Activated naive CD8-positive, alpha-beta T cell treated with anti-CD3 and anti-CD28 coated beads, Interleukin-2, amount 50 U/mL, for 16 hours (primary cell): ENCODE results near the gene ZC3H4.
"Not testable (repeated sequence)": the region's sequence is repeated elsewhere in the genome, so short reads cannot be mapped to it uniquely, and the experiment has no call there.

ENCODE experiments used
- DNase-seq: peaks from one replicate; pipeline ENCODE4 v3.0.0-alpha.2; 2020; ENCODE audit warnings: low read depth, low spot score

Gene ZC3H4

GRCh38 chr19:47107953-47108746, 5.4 kb downstream of the ZC3H4 start:
- no peak for DNase-seq

- no peak for DNase-seq
These were observed 6.2 kb downstream of the ZC3H4 start for GRCh38 chr19:47107202-47107952.

DNA sequence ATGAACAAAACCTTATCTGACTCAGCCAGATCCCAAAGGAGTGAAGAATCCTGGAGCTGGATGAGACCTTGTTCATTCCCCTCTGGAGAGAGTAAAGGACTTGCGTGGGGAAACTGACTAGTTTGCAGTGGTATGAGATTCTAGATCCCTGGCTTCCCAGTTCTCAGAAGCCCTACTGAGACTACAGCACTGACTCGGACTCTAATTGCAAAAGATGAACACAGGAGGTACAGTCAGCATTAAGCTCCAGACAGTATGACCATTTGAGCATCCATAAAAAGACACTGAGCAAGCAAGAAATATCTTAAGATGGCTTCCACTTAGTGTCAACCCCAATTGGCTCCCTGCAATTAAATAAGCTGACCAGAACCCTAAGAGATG, 6.8 kb downstream of the ZC3H4 start:
- DNase-seq, result no peak

- no peak for DNase-seq
These were observed 7.7 kb downstream of the ZC3H4 start for GRCh38 chr19:47105874-47106273.

- no peak for DNase-seq
These were observed 8.9 kb downstream of the ZC3H4 start for GRCh38 chr19:47104680-47105079.

DNA sequence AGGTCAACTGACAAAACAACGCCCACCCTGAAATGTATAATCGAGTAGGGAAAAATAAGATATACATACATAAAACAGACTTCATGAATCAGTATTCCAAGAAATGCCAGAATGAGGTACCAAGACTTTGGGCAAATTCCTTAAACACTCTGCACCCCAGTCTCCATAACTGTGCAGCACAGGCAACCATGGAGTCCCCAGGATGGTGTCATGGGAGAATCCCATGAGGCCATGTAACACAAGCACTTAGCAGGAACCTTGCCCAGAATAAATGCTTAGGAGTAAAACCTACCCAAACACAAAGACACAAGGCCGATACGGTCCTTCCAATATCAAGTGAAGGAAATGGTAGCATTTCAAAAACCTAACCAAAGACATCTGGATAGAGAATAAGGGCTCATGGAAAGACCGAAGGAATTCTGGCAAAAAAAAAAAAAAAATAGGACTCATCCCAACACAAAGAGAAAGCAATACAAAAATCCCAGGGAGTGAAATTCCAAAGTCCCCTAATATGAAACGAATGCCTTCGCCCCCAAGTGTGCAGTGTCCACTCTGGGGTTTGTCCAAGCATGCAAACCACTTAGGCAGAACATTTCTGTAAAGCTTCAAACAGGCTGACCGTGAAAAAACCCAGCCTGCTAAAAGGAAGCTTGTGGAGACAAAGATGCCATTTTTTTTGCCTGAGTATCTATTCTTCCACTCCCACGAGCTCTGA, 11.1 kb downstream of the ZC3H4 start:
- DNase-seq, result no peak

GRCh38 chr19:47101116-47101515, 12.5 kb downstream of the ZC3H4 start:
- DNase-seq, result not testable (repeated sequence)

DNA sequence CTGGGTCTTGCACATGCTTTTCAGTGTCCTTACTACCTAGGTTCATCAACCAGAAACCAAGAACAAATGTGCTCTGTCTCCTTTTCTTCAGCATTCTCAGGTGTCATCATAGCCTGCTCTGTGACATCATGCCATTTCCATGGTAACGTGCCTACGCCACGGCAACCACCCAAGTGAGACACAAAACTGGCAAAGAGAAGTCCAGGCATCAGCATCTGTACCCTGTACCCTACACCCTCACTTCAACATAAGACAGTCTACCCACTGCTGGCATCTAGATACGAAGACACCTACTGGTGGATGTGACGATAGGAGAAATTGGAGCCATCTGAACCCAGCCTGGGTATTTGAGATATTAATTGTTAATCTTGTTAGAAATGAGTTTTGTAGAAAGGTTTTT, 13.3 kb downstream of the ZC3H4 start:
- DNase-seq, result no peak

GRCh38 chr19:47099576-47100050, 14.0 kb downstream of the ZC3H4 start:
- no peak for DNase-seq

DNA sequence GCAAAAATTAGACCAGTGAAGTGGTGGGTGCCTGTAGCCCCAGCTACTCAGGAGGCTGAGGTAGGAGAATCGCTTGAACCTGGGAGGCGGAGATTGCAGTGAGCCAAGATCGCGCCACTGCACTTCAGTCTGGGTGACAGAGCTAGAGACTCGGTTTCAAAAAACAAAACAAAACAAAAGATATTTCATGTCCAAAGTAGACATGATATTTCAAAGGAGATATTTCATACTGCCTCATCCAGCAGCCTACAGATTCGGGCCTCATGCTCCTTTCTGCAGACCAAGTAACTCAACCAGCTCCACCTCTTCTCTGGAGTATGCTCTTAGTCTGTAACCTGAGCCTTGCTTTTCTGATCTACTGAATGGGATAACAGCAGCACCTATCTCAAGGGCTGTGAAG, 15.0 kb downstream of the ZC3H4 start:
- no peak for DNase-seq

GRCh38 chr19:47097396-47098201, 16.0 kb downstream of the ZC3H4 start:
- DNase-seq, result no peak

- DNase-seq, result no peak
These were observed 16.9 kb downstream of the ZC3H4 start for GRCh38 chr19:47096721-47097120.

DNA sequence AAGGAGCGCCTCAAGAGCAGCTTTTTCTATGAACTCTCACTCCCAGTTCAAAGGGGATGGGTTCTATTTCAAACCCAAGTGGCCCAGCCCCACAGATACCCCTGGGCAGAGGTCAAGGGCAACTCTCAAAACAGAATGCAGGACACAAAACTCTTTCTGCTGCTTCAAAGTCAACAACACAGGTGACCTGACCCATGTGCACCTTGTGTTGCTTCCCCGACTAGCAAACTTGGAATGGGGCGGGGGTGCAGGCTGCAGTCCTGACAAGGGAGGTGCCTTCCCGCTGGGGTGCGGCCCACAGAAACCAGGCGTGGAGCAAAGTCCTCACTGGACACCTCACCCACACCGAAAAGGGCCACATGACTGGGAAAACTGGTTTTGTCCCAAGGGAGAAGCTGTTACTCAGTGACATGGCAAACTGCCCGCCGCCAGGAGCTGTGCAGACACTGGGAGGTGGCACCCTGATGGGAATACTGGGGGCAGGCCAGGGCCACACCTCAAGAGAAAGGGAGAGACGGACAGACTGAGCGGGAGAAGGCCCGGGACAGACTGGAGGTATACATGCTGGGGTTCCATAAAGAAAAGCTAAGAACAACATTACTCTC, 17.4 kb downstream of the ZC3H4 start:
- DNase-seq, result no peak

GRCh38 chr19:47095476-47096099, 18.0 kb downstream of the ZC3H4 start:
- no peak for DNase-seq

DNA sequence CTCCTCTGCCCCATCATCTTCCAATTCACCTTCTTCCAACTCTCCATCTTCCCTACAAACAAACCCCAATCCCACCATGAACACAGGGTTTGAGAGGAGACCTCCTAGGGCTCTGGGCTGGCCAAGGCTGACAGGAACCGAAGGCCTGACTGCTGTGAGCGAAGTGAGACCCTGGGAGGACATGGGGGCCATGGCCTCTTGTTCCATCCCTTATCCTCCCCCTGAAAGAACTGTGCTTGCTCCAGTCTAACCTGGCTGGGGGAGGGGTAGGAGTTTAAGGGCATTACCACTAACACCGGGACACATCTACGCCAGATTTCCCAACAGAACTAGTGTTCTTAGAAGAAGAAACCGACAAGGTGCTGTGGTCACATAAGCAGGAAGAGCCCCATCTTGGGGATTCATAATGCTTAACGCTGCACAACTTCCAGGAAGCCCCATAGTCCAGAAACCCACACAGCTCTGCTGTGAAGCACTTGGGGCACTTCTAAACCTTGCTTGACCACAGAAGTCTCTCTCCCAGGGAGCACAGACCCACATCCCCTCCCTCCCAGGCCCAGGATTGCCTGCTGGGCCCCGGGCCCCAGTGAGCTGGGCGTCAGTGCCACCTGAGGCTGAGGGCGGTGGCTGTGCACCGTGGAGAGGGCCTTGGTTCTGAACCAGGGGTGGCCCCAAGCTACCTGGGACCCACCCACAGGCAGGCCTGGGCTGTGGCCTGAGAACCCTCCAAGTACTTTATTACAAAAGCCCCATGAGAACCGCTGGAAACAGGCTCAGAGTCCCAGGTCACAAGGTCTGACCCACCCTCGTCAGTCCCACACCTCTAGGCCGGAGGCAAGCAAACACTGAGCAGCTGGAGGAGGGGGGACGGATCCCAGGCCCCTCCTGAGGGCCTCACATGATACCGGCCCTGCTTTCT, 18.8 kb downstream of the ZC3H4 start:
- no peak for DNase-seq

GRCh38 chr19:47093841-47094240, 19.7 kb downstream of the ZC3H4 start:
- DNase-seq, result no peak

DNA sequence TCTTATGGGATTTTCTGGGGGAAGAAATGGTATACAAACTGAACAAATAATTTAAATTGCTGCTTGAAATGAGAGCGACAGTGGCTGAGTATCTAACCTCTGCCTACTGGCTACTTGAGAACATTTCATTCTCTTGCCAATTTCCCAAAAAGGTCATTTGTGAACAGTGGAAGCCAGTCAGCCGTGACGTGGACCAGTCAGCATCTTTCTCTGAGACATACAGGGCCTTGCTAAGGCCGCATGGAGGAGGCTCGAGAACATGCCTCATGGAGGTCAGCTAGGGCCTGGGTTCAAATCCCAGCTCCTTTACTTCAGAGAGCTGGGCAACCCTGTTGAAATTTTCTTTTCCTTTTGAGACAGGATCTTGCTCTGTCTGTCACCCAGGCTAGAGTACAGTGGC, 20.3 kb downstream of the ZC3H4 start:
- no peak for DNase-seq

DNA sequence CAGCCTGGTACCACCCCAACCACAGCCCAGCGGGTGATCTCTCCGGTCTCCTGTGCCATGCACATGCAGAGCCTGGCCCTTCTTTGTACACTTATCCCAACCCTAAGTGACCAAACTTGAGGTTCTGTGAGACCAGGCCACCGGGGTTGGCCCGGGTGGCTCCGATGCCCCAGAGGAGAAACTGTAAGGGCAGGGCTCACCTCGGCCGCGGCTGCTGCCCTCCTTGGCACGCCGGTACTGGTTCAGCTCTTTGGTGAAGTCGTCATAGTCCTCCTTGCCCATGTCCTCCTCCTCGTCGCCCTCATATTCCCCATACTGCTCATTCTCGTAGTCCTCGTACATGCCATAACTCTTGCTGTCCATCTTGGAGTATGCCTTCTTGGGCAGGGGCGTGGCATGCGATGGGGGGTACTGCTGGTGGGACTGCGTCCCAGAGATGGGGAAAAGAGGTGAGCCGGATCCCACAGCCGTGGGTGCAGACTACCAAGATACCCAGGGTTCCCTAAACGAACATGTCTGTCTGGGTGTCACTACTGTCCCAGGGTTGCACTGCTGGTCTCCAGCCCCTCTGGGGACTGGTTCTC, 23.7 kb downstream of the ZC3H4 start:
- DNase-seq, result no peak

- no peak for DNase-seq
These were observed 27.3 kb downstream of the ZC3H4 start for GRCh38 chr19:47086280-47086679.
